Sigmoid colon (tissue), 7 donors: ENCODE results near the gene AUTS2. TPM values are rescaled to one million over a fixed set of nuclear protein-coding genes. Genes with fewer than 3 reads are reported as not detected.

Experiments used
- DNase-seq: peaks from one replicate; pipeline ENCODE4 v3.0.0-alpha.2; 2019
- H3K27ac ChIP-seq, 4 donors: fragments of 200-600 bp; sonication (generic); one replicate each; pipeline ENCODE4 v1.5.1; 2016 to 2019; ENCODE audit warnings: mild to moderate bottlenecking in 1 of 4
- H3K27me3 ChIP-seq, 3 donors: fragments of 200-600 bp; sonication (generic); one replicate each; pipeline ENCODE4 v1.5.1; 2019; ENCODE audit warnings: mild to moderate bottlenecking in 1 of 3
- H3K36me3 ChIP-seq, 4 donors: fragments of 200-600 bp; sonication (generic); one replicate each; pipeline ENCODE4 v1.5.1; 2016 to 2019
- H3K4me1 ChIP-seq, 4 donors: fragments of 200-600 bp; sonication (generic); one replicate each; pipeline ENCODE4 v1.5.1; 2017 to 2019
- H3K4me3 ChIP-seq, 4 donors: fragments of 200-600 bp; sonication (generic); one replicate each; pipeline ENCODE4 v1.5.1; 2017 to 2019; ENCODE audit warnings: mild to moderate bottlenecking in 2 of 4, moderate library complexity in 1 of 4
- H3K9me3 ChIP-seq, 4 donors: fragments of 200-600 bp in 3 of 4; sonication (generic) in 3 of 4; one replicate each; pipeline versions ENCODE4 v1.5.1 to v1.6.1; 2013 to 2019
- EP300 ChIP-seq, 4 donors: sonication (generic); formaldehyde crosslinking; IDR thresholded peaks; one replicate each; pipeline ENCODE4 v1.6.1; 2017; ENCODE audit warnings: antibody characterized with exemption in 4 of 4
- POLR2A ChIP-seq, 2 donors: fragments of 450-650 bp; IDR thresholded peaks; one replicate each; pipeline ENCODE4 v1.6.1; 2016; ENCODE audit warnings: antibody characterized with exemption in 2 of 2, mild to moderate bottlenecking in 2 of 2, moderate library complexity in 2 of 2
- POLR2AphosphoS5 ChIP-seq, 4 donors: sonication (generic); formaldehyde crosslinking; IDR thresholded peaks; one replicate each; pipeline ENCODE4 v1.6.1; 2017; ENCODE audit warnings: antibody characterized with exemption in 4 of 4
- WGBS, 2 donors: extraction: QIAGEN DNeasy Blood & Tissue Kit; methylation state at CpG; one replicate each; pipeline ENCODE4 v1.1.7; 2013; 5-methylcytosine and 5-hydroxymethylcytosine counted together
- intact Hi-C: fragments of 100-400 bp; cut with DNase I; formaldehyde crosslinking; loops from one replicate; pipeline ENCODE4 v1.15.1; 2023
- polyA plus RNA-seq, 3 donors: library from polyadenylated mRNA; stranded (reverse); fragments of 200-250 nt; gene quantifications; one replicate each; pipeline ENCODE4 v1.2.3, GENCODE V29; 2013
- total RNA-seq, 4 donors: library from RNA; depleted of rRNA; stranded (reverse); fragments of >200 nt; gene quantifications; one replicate each; pipeline ENCODE4 v1.1.0, GENCODE V29; 2016
- TF ChIP-seq, protein P1 (sequence below), 4 experiments: fragments of 450-650 bp in 3 of 4; fragments of 200-600 bp in 1 of 4; IDR thresholded peaks; one replicate each; pipeline ENCODE4 v1.5.1; 2016 to 2019; ENCODE audit warnings: antibody characterized with exemption in 4 of 4, mild to moderate bottlenecking in 3 of 4, moderate library complexity in 2 of 4
- donor health status: healthy with polysubstance abuse.
- donor health status: Bipolar disorder and iron deficiency.
- donor health status: healthy.

The AUTS2 gene
- total and polyA plus RNA-seq, 7 donors: 3.6 to 55.7 (median 25.5) TPM

DNA sequence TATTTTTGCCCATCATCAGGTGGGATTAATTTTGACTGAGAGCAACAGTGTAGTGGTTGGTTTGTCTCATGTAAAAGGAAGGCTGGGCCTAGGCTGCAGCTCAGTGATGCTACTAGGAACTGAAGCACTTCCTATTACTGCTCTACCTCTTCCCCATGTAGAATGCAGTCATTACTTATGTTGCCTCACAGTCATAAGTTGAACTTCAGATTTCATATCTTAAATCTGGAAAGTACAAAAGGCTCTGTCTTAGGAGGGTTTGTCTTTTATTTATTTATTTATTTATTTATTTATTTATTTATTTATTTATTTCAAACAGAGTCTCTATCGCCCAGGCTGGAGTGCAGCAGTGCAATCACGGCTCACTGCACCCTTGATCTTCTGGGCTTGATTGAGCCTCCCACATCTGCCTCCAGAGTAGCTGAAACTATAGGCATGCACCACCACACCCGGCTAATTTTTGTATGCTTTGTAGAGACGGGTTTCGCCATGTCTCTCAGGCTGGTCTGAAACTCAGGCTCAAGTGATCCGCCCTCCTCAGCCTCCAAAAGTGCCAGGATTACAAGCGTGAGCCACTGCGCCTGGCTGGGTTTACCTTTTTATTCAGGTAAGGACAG lies 812.0 kb downstream of the AUTS2 start:
- DNase-seq: no peak
- H3K9me3 ChIP-seq: no peaks in the 10 kb centered on the region
- intact Hi-C loops: no loop called here
- no peaks in the 10 kb centered on the region for H3K36me3 ChIP-seq
- TF ChIP-seq, protein P1, sequence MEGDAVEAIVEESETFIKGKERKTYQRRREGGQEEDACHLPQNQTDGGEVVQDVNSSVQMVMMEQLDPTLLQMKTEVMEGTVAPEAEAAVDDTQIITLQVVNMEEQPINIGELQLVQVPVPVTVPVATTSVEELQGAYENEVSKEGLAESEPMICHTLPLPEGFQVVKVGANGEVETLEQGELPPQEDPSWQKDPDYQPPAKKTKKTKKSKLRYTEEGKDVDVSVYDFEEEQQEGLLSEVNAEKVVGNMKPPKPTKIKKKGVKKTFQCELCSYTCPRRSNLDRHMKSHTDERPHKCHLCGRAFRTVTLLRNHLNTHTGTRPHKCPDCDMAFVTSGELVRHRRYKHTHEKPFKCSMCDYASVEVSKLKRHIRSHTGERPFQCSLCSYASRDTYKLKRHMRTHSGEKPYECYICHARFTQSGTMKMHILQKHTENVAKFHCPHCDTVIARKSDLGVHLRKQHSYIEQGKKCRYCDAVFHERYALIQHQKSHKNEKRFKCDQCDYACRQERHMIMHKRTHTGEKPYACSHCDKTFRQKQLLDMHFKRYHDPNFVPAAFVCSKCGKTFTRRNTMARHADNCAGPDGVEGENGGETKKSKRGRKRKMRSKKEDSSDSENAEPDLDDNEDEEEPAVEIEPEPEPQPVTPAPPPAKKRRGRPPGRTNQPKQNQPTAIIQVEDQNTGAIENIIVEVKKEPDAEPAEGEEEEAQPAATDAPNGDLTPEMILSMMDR (IDR thresholded peaks at IDR 0.05): no peak
- no peak for TF ChIP-seq POLR2A (IDR thresholded peaks at IDR 0.05)
- TF ChIP-seq EP300 (IDR thresholded peaks at IDR 0.05): no peak
- TF ChIP-seq POLR2AphosphoS5 (IDR thresholded peaks at IDR 0.05): no peak
- H3K27me3 ChIP-seq: no peaks in the 10 kb centered on the region
- H3K27ac ChIP-seq: no peak overlapping the region
- H3K4me1 ChIP-seq: no peaks in the 10 kb centered on the region
- 87 to 96% methylated on average over 8 of the region's 8 CpGs for WGBS, 2 donors
- H3K4me3 ChIP-seq: no peak overlapping the region

DNA sequence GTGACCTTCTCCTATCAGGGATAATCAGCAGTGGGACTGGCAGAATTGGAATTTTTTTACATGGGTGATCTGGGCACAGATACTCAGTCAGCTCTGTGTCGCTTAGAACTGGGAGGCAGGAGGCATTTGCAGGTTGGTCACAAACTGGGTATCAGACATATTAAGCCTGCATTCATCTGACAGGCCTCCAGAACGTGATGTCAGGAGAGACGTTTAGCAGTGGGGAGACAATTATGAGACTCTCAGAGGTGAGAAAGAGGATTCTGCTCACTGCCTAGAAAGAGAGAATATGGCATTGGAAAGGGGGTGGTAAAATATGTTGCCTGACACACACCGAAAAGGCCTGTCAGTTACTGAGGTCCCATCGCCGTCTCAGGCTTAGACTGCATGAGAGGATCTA lies 816.1 kb downstream of the AUTS2 start:
- Histone ChIP-seq H3K27me3 (no peaks in the 10 kb centered on the region), H3K4me1 (no peaks in the 10 kb centered on the region), H3K9me3 (no peaks in the 10 kb centered on the region), H3K36me3 (no peaks in the 10 kb centered on the region), H3K27ac (no peak overlapping the region), H3K4me3 (no peak overlapping the region)
- DNase-seq: no peak
- 85 to 92% methylated on average over 6 of the region's 6 CpGs for WGBS, 2 donors
- TF ChIP-seq, protein P1 (IDR thresholded peaks at IDR 0.05): no peak
- no peak for TF ChIP-seq POLR2AphosphoS5 (IDR thresholded peaks at IDR 0.05)
- TF ChIP-seq POLR2A (IDR thresholded peaks at IDR 0.05): no peak
- TF ChIP-seq EP300 (IDR thresholded peaks at IDR 0.05): no peak
- intact Hi-C loops: no loop called here

DNA sequence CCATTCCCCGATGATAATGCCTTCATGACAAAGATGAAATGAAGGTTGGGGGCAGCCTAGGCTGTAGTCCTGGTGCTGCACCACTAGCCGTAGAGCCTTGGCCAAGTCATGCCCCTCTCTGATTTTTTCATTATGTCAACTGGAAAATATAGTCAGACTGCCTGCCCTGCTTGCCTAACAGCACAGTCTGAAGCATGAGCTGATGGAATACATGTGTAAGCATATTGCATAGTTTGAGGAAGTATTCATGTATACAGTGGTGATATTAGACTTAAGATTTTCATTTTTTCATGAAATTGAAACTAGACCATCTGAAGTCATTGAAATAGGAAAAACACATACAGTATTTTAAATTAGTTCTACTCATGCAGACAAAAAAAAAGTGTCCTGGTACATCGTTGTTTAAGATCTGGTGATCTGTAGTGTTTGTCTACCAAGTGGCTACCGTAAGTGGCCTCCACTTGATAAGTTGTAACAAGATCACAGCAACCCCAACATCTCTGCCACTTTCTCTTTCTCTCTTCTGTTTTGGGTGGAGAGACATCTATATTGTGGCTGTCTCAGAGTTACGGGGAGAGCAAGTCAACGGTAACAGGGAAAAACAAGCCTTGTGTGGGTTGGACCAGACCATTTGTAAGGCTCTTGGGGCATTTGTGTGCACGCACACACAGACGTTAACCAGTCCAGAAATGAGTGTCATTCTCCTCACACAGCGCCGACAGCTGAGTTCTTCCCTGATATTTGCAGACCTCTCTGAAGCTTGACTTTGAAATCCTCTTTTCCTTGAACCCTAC lies 817.1 kb downstream of the AUTS2 start:
- WGBS, 2 donors: 89 to 92% methylated on average over 10 of the region's 10 CpGs
- no peak for TF ChIP-seq EP300 (IDR thresholded peaks at IDR 0.05)
- TF ChIP-seq, protein P1 (IDR thresholded peaks at IDR 0.05): no peak
- TF ChIP-seq POLR2AphosphoS5 (IDR thresholded peaks at IDR 0.05): no peak
- TF ChIP-seq POLR2A (IDR thresholded peaks at IDR 0.05): no peak
- Histone ChIP-seq H3K27me3 (no peaks in the 10 kb centered on the region), H3K4me1 (no peaks in the 10 kb centered on the region), H3K27ac (no peak overlapping the region), H3K4me3 (no peak overlapping the region), H3K36me3 (no peaks in the 10 kb centered on the region), H3K9me3 (no peaks in the 10 kb centered on the region)
- intact Hi-C loops: no loop called here
- no peak for DNase-seq

DNA sequence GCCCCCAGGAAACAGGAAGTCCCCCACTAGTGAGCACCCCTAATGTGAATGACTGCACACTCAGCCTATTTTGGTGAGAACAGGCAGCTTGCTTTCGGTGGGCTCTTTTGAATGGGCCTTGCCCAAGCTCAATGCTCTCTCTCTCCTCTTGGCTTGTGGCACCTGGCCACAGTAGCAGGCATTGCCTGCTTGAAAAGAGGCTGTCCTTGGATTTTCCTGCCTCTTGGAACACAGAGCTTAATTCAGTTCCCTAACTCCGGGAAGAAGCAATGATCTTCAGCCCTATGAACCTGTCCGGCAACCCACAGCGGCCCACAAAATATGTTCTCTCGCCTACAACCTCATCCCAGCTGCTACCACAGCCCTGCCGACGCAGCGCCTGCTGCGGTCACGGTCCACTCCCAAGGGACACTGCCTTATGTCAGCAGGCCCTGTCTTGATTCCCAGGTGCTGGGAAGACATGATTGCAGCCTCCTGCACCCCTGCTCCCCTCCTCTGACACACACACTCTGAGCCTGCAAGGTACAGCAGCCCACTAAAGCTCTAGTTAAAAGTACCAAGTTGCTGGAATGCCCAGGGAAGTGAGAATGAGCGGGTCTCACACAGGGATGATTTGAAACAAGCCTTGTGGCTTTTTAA lies 818.2 kb downstream of the AUTS2 start:
- TF ChIP-seq EP300 (IDR thresholded peaks at IDR 0.05) (no peak), POLR2AphosphoS5 (IDR thresholded peaks at IDR 0.05) (no peak), POLR2A (IDR thresholded peaks at IDR 0.05) (no peak)
- TF ChIP-seq, protein P1 (IDR thresholded peaks at IDR 0.05): no peak
- Histone ChIP-seq H3K36me3 (no peaks in the 10 kb centered on the region), H3K27ac (no peak overlapping the region), H3K4me1 (no peaks in the 10 kb centered on the region), H3K4me3 (no peak overlapping the region), H3K27me3 (no peaks in the 10 kb centered on the region), H3K9me3 (no peaks in the 10 kb centered on the region)
- 80 to 95% methylated on average over 11 of the region's 11 CpGs for WGBS, 2 donors
- intact Hi-C loops: no loop called here
- DNase-seq: no peak
